Activated CD8-positive, alpha-beta memory T cell treated with anti-CD3 and anti-CD28 coated beads, Interleukin-2, amount 50 U/mL, for 48 hours (primary cell): ENCODE measurements around the gene MMRN2.
"Not testable (repeated sequence)": the region's sequence is repeated elsewhere in the genome, so short reads cannot be mapped to it uniquely, and the experiment has no call there.

Source experiments
- DNase-seq: peaks from one replicate; pipeline ENCODE4 v3.0.0-alpha.2; 2020

Gene MMRN2

DNA sequence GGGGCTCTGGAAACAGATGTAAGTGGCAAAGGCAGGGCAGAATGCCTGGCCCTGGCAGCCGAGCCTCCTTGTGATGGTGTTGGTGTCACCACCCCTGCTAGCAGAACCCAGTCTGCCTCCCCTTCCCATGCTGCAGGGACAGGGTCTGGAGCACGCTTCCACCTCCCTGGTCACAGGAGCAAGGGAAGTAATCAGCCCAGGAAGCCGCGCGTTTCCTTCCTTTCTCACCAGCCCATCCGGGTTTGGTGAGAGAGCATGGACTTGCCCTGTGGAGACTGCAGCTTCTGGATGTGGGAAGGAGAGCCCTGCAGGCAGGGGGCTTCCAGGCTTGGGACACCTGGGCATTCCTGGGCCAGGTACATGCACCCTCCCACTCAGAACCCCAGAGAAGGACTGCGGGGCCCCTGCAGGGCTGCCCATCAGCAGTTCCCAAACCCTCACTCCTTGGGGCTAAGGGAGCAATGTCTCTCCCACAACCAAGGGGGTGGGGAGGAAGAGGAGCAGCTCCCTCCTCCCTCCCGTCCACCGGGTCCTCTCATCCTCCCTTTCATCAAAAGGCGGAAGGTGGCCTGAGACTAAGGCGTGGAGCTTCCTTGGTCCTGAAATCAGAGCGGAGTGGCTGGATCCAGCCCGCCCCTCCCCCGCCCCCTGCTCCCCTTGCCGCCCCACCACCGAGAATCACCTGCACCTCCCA is 1.8 kb downstream of the MMRN2 start:
- DNase-seq, result no peak

- no peak for DNase-seq
Measured at GRCh38 chr10:86954681-86955500, 2.5 kb downstream of the MMRN2 start.

GRCh38 chr10:86953747-86954680 is 3.4 kb downstream of the MMRN2 start:
- DNase-seq, result no peak

DNA sequence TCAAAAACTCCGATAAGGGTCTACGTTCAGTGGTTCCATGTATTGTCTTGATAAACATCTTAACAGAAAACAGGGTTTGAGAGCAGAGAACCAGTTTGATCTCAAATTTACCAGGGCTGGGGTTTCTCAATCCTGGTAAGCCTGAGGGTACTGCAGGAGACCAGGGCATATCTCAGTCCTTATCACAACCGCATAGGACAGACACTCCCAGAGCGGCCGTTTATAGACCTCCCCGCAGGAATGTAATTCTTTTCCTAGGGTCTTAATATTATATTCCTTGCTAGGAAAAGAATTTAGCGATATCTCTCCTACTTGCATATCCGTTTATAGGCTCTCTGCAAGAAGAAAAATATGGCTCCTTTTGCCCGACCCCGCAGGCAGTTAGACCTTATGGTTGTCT is 4.7 kb downstream of the MMRN2 start:
- not testable (repeated sequence) for DNase-seq

DNA sequence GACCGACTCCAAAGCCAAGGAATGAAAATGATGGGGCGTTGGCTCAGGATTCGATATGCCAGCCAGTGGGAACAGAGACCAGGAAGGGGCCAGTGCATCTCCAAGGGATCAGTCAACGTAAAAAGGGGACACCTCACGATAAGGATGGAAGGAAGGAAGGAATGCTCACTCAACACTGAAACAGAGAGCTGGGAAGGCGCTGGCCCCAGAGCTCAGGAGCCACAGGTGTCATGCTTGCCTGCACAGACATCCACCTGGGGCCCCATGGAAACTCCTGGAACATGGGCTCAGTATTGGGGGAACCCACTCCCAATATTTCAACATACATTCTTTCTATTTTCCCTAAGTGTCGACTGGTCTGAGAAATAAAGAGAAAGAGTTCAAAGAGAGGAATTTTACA is 5.3 kb downstream of the MMRN2 start:
- no peak for DNase-seq

DNA sequence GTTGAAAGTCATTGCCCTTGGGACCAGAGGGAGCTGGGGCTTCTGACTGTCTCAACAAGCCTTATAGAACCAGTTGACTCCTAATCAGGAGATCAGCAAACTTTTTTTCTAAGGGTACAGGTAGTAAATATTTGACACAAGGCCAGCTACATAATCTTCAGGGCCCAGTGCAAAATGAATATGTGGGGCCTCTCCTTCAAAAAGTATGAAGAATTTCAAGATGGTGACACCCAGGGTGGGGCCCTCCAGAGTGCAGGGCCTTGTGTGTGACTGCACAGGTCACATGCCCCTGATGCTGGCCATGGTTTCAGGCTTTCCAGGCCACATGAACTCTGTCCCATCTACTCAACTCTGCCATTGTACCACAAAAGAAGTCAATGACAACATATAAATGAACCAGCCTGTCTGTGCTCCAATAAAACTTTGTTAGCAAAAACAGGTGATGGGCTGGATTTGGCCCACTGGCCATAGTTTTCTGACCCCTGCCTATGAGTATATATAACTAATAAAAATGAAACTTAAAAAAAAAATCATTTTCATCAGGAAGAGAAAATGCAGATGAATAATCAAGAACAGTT is 6.1 kb downstream of the MMRN2 start:
- DNase-seq, result no peak

GRCh38 chr10:86950349-86950748 is 7.1 kb downstream of the MMRN2 start:
- DNase-seq, result no peak

DNA sequence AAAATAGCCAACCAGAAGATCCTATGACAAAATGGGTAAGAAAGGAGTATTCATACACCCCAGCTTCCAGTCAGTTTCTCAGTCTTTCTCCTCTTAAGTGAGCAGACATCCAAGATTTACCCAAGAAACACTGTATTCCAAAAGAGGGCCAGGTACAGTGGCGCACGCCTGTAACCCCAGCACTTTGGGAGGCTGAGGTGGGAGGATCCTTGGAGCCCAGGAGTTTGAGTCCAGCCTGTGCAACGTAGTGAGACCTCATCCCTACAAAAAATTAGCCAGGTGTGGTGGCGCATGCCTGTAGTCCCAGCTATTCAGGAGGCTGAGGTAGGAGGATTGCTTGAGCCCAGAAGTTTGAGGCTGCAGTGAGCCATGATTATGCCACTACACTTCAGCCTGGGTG is 9.6 kb downstream of the MMRN2 start:
- not testable (repeated sequence) for DNase-seq

DNA sequence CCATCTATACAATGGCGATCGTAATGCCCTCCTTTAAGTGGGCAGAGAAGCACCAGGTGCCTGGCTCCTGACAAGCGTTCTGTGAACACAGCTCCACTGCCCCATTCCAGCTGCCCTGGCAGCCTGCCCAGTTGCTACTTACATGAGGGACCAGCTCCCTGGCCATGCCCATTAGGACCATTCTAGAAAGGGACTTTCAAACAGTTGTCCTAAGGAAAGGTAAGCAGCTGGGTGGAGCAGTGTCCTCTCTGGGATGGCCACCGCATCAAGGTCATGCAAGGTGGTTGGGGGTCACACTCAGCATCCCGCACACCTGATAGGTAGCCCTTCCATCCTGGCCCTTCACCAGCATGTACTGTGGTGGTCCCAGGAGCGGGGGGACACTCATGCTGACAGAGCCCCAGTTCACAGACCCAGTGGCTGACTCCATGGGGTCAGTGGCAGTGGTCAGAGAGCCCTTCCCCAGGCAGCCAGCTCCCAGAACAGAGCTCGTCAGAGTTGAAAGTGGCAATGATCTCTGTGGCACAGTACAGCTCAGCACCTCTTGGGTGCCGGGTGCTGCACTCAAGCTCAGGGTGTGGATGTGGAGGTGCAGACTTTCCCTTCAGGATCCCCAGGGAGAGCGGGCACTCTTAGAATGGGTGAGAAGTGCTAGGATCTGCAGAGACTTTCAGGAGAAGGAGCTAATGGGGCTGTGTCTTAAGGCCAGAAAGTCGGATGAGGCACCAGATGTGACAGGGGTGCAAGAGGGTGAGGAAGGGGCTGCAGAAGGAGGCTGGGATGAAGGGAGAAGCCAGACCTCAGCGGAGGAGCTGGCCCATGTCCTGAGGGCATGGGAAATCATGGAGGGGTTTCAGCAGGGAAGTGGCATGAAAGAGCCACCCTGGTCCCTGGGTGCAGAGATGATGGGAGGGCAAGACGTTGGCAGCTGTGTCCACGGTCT is 10.9 kb downstream of the MMRN2 start:
- DNase-seq, result peak; percentile 45

DNA sequence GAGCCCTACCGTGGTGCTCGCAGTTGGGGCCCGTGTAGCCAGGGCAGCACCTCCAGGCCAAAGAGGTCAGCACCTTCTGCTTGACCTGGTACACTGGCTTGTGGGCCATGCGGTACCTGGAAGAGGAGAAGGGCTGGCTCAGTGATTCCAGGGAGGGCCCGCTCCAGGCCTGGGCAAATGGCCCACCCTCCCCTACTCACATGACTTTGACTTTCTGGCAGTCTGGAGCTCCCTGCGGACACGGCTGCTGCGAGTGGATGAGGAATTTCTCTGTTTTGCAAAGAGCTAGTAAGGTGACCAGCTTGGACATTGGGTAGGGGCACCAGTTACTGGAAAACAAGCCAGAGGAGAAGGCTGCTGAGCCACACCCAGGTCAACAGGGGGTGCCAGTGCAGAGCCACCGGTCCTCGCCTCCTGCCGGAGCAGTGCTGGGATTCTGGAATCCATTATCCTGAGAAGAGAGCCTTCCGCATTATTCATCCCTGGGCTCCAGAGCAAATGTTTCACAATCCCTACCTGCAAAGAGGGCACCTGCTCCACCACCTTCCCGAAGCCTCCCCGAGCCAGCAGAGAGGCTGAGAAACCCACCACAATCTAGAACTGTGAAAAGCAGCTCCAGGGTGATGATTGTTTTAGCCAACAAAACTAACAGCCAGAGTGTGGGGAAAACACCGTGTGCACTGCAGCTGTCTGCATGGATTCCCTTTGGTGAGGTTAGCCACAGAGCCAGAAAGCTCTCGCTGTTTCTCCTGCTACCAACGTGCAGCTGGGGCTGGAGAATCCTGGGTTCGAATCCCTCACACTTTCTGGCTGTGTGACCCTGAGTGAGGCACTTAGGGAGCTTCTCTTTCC is 11.8 kb downstream of the MMRN2 start:
- DNase-seq, result peak; percentile 34

GRCh38 chr10:86944907-86945306 is 12.5 kb downstream of the MMRN2 start:
- DNase-seq, result peak; percentile 46

GRCh38 chr10:86944471-86944870 is 12.9 kb downstream of the MMRN2 start:
- peak; percentile 37 for DNase-seq

DNA sequence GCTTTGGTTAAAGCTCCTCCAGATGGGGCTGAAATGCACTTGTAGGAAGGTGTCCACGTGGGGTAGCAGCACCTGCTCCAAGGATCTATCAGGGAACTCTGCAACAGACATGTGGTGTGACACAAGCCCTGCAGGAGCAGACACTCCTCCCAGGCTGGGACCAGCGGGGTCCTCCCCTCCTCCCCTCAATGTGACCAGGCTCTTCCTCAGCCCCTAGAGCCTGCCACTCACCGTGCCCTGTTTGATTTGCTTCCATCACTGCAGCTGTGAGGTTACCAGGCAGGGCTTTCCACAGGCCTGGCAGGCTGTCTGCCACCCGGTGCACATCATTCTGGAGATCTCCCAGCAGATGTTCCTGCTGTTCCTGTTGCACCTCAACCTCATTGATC is 13.4 kb downstream of the MMRN2 start:
- no peak for DNase-seq

GRCh38 chr10:86943316-86944030 is 13.9 kb downstream of the MMRN2 start:
- no peak for DNase-seq

DNA sequence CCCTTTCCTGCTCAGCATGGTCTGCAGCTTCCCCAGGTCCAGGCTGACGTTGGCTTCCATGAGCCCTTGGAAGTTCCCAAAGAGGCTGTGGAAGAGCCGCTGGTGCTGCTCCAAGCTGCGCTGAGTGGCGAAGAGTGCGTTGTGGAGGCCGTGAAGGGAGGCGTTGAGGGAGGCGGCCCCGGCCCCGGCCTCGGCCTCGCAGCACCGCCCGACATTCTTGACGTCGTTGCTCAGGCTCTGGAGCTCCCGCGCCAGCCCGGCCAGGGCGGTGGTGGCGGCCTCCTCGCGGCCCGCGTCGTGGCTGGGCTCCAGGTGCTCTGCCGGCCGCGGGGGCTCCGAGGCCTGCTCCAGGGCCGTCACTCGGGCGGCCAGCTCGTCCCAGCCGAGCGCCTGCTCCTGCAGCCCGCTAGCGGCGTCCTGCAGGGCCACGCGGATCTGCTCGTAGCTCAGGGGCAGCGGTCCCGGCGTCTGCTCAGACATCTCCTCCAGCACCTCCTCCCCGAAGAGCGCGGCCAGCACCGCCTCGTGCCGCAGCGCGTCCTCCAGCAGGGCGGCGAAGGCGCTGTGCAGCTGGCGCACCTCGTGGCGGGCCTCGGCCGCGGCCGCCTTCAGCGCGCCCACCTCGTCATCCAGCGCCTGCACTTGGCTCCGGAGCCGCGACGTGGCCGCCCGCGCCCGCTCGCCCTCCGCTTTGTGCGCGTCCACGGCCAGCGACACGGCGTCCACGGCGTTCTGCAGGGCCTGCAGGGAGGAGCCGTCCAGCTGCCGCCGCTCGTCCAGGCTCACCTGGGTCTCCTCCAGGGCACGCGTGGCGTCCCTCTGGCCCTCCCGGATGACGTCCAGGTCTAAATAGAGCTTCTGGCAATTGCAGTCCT is 14.7 kb downstream of the MMRN2 start:
- no peak for DNase-seq

DNA sequence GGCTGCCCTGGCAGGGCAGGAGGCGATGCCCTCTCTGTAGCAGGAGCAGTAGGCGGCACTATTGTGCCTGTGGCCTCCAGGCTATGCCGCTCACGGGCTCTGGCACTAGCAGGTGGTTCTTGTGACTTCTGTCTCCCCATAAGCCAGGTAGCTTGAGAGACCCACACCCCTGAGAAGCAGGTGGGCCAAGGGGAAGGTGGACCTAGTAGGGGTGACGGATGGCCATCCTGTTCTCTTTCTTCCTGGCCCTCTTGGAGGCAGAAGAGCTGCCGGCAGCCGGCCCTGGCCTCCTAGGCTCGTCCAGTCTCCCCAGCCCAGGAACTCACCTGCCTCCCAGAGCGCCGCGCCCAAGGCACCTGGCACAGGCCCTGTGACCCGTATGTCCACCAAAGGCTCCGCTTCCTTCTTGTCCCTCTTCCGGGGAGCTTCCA is 15.4 kb downstream of the MMRN2 start:
- DNase-seq, result no peak

GRCh38 chr10:86941426-86941825 is 16.0 kb downstream of the MMRN2 start:
- no peak for DNase-seq

GRCh38 chr10:86940677-86941076 is 16.7 kb downstream of the MMRN2 start:
- DNase-seq, result no peak

DNA sequence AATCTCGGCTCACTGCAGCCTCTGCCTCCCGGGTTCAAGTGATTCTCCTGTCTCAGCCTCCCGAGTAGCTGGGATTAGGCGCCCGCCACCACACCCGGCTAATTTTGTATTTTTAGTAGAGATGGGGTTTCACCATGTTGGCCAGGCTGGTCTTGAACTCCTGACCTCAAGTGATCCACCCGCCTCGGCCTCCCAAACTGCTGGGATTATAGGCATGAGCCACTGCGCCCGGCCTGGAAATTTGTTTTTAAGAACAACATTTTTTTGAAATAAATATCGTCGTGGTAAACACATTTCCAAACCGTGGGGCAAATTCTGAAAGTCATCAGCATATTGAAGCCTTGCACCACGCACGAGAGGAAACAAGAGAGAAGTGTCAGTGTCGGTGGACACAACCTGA is 17.3 kb downstream of the MMRN2 start:
- not testable (repeated sequence) for DNase-seq
